NCI-H748 (cell line): ENCODE data around the gene CLASP1.

Experiments used
- DNase-seq: peaks from one replicate; lab custom pipeline; 2025; ENCODE audit not compliant: unreplicated experiment; lab: John Stamatoyannopoulos, UW

Gene CLASP1

DNA sequence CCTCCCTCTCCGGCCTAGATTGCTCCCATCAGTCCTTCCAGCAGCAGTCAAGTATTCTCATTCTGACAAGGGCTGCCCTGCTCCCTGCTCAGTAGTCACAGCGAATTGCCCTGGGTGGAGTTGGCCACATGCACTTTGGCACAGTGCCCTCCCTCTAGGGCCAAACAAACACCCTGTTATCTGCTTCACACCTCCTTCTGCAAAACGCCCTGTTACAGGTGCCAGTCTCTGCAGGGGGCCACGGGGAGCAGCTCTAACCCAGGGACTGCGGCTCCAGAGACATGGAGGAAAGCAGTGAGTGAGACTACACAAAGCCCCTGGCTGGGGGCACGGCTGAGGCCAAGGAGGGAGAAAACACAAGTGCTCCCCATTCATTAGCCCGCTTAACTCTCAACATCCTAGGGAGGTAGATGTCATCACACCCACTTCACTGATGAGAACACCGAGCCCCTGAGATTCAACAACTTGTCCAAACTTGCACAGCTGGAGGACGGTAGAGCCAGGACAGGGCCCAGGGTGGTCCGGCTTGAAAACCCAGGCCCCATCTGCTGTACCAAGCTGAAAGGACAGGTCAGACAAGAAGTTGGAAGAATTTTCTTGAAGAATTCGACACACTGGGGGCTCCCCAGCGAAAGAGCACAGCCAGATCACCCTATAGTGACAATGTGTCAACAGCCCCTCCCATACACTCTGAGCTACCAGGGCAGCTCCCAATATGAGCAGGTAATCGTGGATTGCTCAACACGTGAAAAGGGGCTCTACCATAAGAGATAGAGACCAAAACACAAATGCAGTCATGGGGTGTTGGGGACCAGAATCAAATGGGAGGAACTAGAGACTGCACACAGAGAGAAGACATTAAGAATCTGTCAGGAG lies 355.6 kb downstream of the CLASP1 start:
- DNase-seq = peak; percentile 3

DNA sequence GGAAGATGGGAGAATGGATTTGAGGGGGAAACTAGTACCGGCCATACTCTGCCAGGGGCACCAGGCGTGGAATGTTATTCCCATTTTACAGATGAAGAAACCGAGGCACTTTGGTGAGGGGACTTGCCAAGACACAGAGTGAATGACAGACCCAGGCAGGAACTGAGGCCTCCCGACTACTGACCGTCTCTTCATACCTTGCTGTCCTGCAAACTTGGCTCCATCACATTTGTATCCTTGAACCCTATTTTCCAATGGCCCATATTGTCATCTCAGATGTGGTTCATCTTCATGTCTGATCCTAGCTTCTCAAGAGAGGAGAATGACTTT lies 358.0 kb downstream of the CLASP1 start:
- no peak for DNase-seq

DNA sequence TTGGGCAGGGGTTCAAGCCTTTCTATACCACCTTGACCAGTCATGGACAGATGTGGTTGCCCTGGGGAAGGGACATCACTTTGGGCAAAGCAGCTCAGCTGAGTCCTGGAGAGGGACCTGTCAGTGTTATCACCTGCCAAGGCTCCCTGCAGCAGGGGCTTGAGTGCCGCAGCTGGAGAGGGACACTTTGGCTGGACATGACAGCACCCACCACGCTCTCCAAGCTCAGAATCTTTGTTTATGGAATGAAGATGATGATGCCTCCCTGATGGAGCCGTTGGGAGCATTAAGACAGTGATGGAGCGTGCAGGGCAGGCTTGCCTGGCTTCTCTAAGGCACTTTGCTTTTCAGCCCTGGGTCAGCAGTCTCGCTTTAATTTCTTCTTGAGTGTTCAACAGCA lies 360.0 kb downstream of the CLASP1 start:
- DNase-seq = no peak

- DNase-seq = no peak
Measured at GRCh38 chr2:121288454-121289231, 360.6 kb downstream of the CLASP1 start.

DNA sequence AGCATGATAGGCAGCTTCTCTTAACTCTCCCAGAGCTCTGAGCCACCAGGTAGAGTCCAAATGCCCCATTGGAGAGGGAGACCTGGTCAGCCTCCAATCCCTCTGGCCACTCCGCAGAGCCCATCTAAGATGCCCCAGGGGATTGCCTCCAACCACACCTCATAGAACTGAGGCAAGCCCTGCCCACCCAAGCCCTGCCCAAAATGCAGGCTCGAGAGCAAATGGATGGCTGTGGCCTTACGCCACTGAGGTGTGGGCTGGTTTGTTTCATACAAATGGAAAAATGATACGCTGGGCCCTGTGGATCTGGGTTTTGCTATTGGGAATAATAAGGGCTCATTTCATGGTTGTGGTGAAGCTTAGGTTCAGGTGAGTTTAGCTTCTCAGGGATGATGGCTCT lies 361.3 kb downstream of the CLASP1 start:
- no peak for DNase-seq
